HCT116 (cell line): ENCODE data around the gene OR2D3. TPM values are rescaled to one million over a fixed set of nuclear protein-coding genes. Genes with fewer than 3 reads are reported as not detected.

Experiments
- ATAC-seq: fragments of 200-7000 bp; cut with Tn5 transposase; 2 replicates; pipeline ENCODE4 v1.9.1; 2020; ENCODE audit warnings: mild to moderate bottlenecking, moderate library complexity
- BruUV-seq: library from RNA; stranded (reverse); fragments of 400-500 nt; replicated peaks from 2 replicates; lab custom pipeline; 2021; lab: Mats Ljungman, UMichigan
- CTCF ChIA-PET: fragments of 300-600 bp; sonication (Branson Sonifier 250); formaldehyde crosslinking; loops from one replicate; lab custom pipeline; 2021; ENCODE audit warnings: antibody characterized with exemption; lab: Charles Lee
- POLR2A ChIA-PET: fragments of 300-600, 350-600 bp; sonication (Branson Sonifier 250); formaldehyde crosslinking; loops from one replicate; lab custom pipeline; 2021; ENCODE audit warnings: antibody characterized with exemption; lab: Charles Lee
- RAD21 ChIA-PET, 2 experiments: fragments of 300-600 bp; sonication (Branson Sonifier 250); formaldehyde crosslinking; loops; one replicate each; lab custom pipeline; 2023; ENCODE audit warnings: low total read pairs in 2 of 2; ENCODE audit not compliant: uncharacterized antibody in 2 of 2, unreplicated experiment in 2 of 2, low non-redundant PET in 1 of 2; lab: Charles Lee
- DNase-seq: peaks from one replicate; pipeline ENCODE4 v3.0.0-alpha.2; 2010; ENCODE audit warnings: low read depth, low spot score
- H2AFZ ChIP-seq: fragments of 200-600 bp; shearing (Covaris generic), sonication (generic); 2 replicates; pipeline ENCODE4 v1.6.1; 2017; ENCODE audit warnings: low read depth, mixed run types, mixed read lengths, antibody characterized with exemption, low read length; ENCODE audit not compliant: poor library complexity, severe bottlenecking
- H3K27ac ChIP-seq: 2 replicates; pipeline ENCODE4 v1.5.1; 2012; ENCODE audit warnings: low read depth, low read length
- H3K27me3 ChIP-seq: fragments of 200-600 bp; sonication (generic); 2 replicates; pipeline ENCODE4 v1.6.1; 2016; ENCODE audit warnings: mixed run types, low read length, mixed read lengths; ENCODE audit not compliant: insufficient read depth
- H3K36me3 ChIP-seq, 2 experiments: fragments of 200-500 bp in 1 of 2; fragments of 200-600 bp in 1 of 2; sonication (Bioruptor generic) in 1 of 2; sonication (generic) in 1 of 2; 2 replicates each; pipeline versions ENCODE4 v1.5.1 to v1.6.1; 2014 to 2016; ENCODE audit warnings: low read length in 2 of 2, inconsistent platforms in 1 of 2, mixed read lengths in 1 of 2, mixed run types in 1 of 2; ENCODE audit not compliant: insufficient read depth in 2 of 2, control insufficient read depth in 1 of 2
- H3K4me1 ChIP-seq, 2 experiments: fragments of 200-600 bp in 1 of 2; sonication (generic) in 1 of 2; 2 replicates each; pipeline versions ENCODE4 v1.5.1 to v1.6.1; 2012 to 2017; ENCODE audit warnings: low read length in 2 of 2, inconsistent platforms in 1 of 2, mild to moderate bottlenecking in 1 of 2, mixed read lengths in 1 of 2, mixed run types in 1 of 2, moderate library complexity in 1 of 2; ENCODE audit not compliant: insufficient read depth in 2 of 2, control insufficient read depth in 1 of 2
- H3K4me2 ChIP-seq: fragments of 200-600 bp; sonication (generic); 2 replicates; pipeline ENCODE4 v1.6.1; 2017; ENCODE audit warnings: mixed run types, low read length, mixed read lengths
- H3K4me3 ChIP-seq, 2 experiments: fragments of 200-600 bp in 1 of 2; sonication (generic) in 1 of 2; replicated peaks in 1 of 2; 2 replicates each; pipeline ENCODE4 v1.5.1; 2011 to 2016; ENCODE audit warnings: low read length in 2 of 2, control low read depth in 1 of 2, low read depth in 1 of 2, mild to moderate bottlenecking in 1 of 2, mixed read lengths in 1 of 2, mixed run types in 1 of 2
- H3K79me2 ChIP-seq: fragments of 200-600 bp; sonication (generic); 2 replicates; pipeline ENCODE4 v1.6.1; 2017; ENCODE audit warnings: mild to moderate bottlenecking, mixed run types, low read length, moderate library complexity, mixed read lengths; ENCODE audit not compliant: insufficient read depth
- H3K9ac ChIP-seq: fragments of 200-600 bp; sonication (generic); 2 replicates; pipeline ENCODE4 v1.6.1; 2016; ENCODE audit warnings: low read length, mixed read lengths
- H3K9me2 ChIP-seq: fragments of 200-600 bp; sonication (generic), shearing (Covaris generic); 2 replicates; pipeline ENCODE4 v1.6.1; 2017; ENCODE audit warnings: mixed run types, mild to moderate bottlenecking, moderate library complexity; ENCODE audit not compliant: insufficient read depth
- H3K9me3 ChIP-seq, 2 experiments: fragments of 200-500 bp in 1 of 2; fragments of 200-600 bp in 1 of 2; sonication (Bioruptor generic) in 1 of 2; sonication (generic) in 1 of 2; 2 replicates each; pipeline ENCODE4 v1.6.1; 2014 to 2017; ENCODE audit warnings: low read length in 2 of 2, mixed read lengths in 2 of 2, inconsistent platforms in 1 of 2, low read depth in 1 of 2, mild to moderate bottlenecking in 1 of 2, mixed run types in 1 of 2, moderate library complexity in 1 of 2; ENCODE audit not compliant: control insufficient read depth in 1 of 2, insufficient read depth in 1 of 2
- H4K20me1 ChIP-seq: fragments of 200-600 bp; sonication (generic), shearing (Covaris generic); 2 replicates; pipeline ENCODE4 v1.6.1; 2017; ENCODE audit warnings: mixed run types, mild to moderate bottlenecking, moderate library complexity; ENCODE audit not compliant: insufficient read depth
- CBX3 ChIP-seq: IDR thresholded peaks from 2 replicates; pipeline ENCODE4 v1.6.1; 2012; ENCODE audit warnings: low read depth
- CTCF ChIP-seq, 3 experiments: fragments of 200-600 bp in 1 of 3; sonication (generic) in 1 of 3; IDR thresholded peaks in 2 of 3; conservative IDR thresholded peaks in 1 of 3; 2 replicates each; pipeline ENCODE4 v1.5.1; 2012 to 2017; ENCODE audit warnings: low read depth in 2 of 3, low read length in 2 of 3, antibody characterized with exemption in 1 of 3, borderline replicate concordance in 1 of 3, control low read depth in 1 of 3, mild to moderate bottlenecking in 1 of 3, mixed read lengths in 1 of 3, mixed run types in 1 of 3, moderate library complexity in 1 of 3; ENCODE audit not compliant: insufficient read depth in 1 of 3
- EGR1 ChIP-seq: IDR thresholded peaks from 2 replicates; pipeline ENCODE4 v1.6.1; 2012; ENCODE audit warnings: low read depth
- ELF1 ChIP-seq: IDR thresholded peaks from 2 replicates; pipeline ENCODE4 v1.6.1; 2012; ENCODE audit warnings: low read depth, borderline replicate concordance
- EZH2 ChIP-seq: fragments of 200-600 bp; sonication (generic); IDR thresholded peaks from 2 replicates; pipeline ENCODE4 v1.6.1; 2017; ENCODE audit warnings: antibody characterized with exemption, mixed run types
- FOSL1 ChIP-seq: IDR thresholded peaks from 2 replicates; pipeline ENCODE4 v1.6.1; 2012; ENCODE audit warnings: low read depth
- JUND ChIP-seq: IDR thresholded peaks from 2 replicates; pipeline ENCODE4 v1.6.1; 2012
- MAX ChIP-seq: IDR thresholded peaks from 2 replicates; pipeline ENCODE4 v1.6.1; 2012
- POLR2A ChIP-seq: IDR thresholded peaks from 2 replicates; pipeline ENCODE4 v1.7.0; 2011; ENCODE audit warnings: borderline replicate concordance; ENCODE audit not compliant: insufficient read depth, insufficient read length; ENCODE audit errors: extremely low read depth
- POLR2AphosphoS5 ChIP-seq: IDR thresholded peaks from 2 replicates; pipeline ENCODE4 v1.6.1; 2011; ENCODE audit warnings: mild to moderate bottlenecking, low read depth, low read length, moderate library complexity
- RAD21 ChIP-seq: IDR thresholded peaks from 2 replicates; pipeline ENCODE4 v1.6.1; 2012; ENCODE audit warnings: low read depth, mild to moderate bottlenecking
- SIN3A ChIP-seq: IDR thresholded peaks from 2 replicates; pipeline ENCODE4 v1.6.1; 2012; ENCODE audit warnings: low read depth
- SP1 ChIP-seq: IDR thresholded peaks from 2 replicates; pipeline ENCODE4 v1.6.1; 2012; ENCODE audit warnings: low read depth
- SRF ChIP-seq: IDR thresholded peaks from 2 replicates; pipeline ENCODE4 v1.6.1; 2012; ENCODE audit warnings: low read depth
- TCF7L2 ChIP-seq: IDR thresholded peaks from 2 replicates; pipeline ENCODE4 v1.7.0; 2011; ENCODE audit warnings: borderline replicate concordance, inconsistent platforms; ENCODE audit not compliant: insufficient read depth, insufficient read length; ENCODE audit errors: extremely low read depth
- YY1 ChIP-seq: IDR thresholded peaks from 2 replicates; pipeline ENCODE4 v1.6.1; 2011; ENCODE audit warnings: low read length, low read depth, moderate library complexity, mild to moderate bottlenecking; ENCODE audit not compliant: insufficient replicate concordance; ENCODE audit errors: extremely low read depth
- ZBTB33 ChIP-seq: IDR thresholded peaks from 2 replicates; pipeline ENCODE4 v1.6.1; 2011; ENCODE audit warnings: mild to moderate bottlenecking, low read length, moderate library complexity; ENCODE audit not compliant: insufficient replicate concordance; ENCODE audit errors: extremely low read depth
- intact Hi-C: fragments of 100-400 bp; cut with micrococcal nuclease; formaldehyde crosslinking; loops from 2 replicates; pipeline ENCODE4 v1.10.0; 2022
- total RNA-seq: library from RNA; stranded (reverse); gene quantifications from one replicate; pipeline ENCODE4 v1.2.1, GENCODE V29; 2021; ENCODE audit not compliant: unreplicated experiment
- TF ChIP-seq, protein P1 (sequence below): IDR thresholded peaks from 2 replicates; pipeline ENCODE4 v1.6.1; 2012

Gene OR2D3
- total RNA-seq, 1 experiment from 2014 or later, result not detected

- ChIA-PET RAD21 (no interaction called here), CTCF (no interaction called here), POLR2A (no interaction called here)
- Histone ChIP-seq H3K4me3 (no peak overlapping the region), H3K9me3 (no peaks in the 10 kb centered on the region), H3K36me3 (peaks cover 0 to 2% of the 10 kb centered on the region in 2 experiments; a peak in 1 of 4 replicates), H3K9me2 (no peaks in the 10 kb centered on the region), H3K4me1 (peaks cover 11 to 15% of the 10 kb centered on the region in 2 experiments), H3K27me3 (no peaks in the 10 kb centered on the region), H3K9ac (no peak overlapping the region), H3K27ac (no peak overlapping the region), H3K4me2 (no peak overlapping the region), H4K20me1 (no peaks in the 10 kb centered on the region), H2AFZ (no peak overlapping the region), H3K79me2 (peaks cover 48% of the 10 kb centered on the region)
- ATAC-seq, result no peak
- DNase-seq, result no peak
- TF ChIP-seq TCF7L2 (no peak), EGR1 (no peak)
- BruUV-seq, result no TSS peak
- intact Hi-C loops, result no loop called here
These were observed 8.1 kb downstream of the OR2D3 start for GRCh38 chr11:6928916-6929315.

- Histone ChIP-seq H3K9ac (no peak overlapping the region), H3K9me2 (no peaks in the 10 kb centered on the region), H3K27ac (no peak overlapping the region), H4K20me1 (no peaks in the 10 kb centered on the region), H3K79me2 (peaks cover 48% of the 10 kb centered on the region), H3K4me1 (peaks cover 7 to 8% of the 10 kb centered on the region in 2 experiments; a peak in 3 of 4 replicates), H2AFZ (no peak overlapping the region), H3K4me3 (no peak overlapping the region), H3K4me2 (no peak overlapping the region), H3K9me3 (no peaks in the 10 kb centered on the region), H3K36me3 (peaks cover 0 to 2% of the 10 kb centered on the region in 2 experiments; a peak in 2 of 4 replicates), H3K27me3 (no peaks in the 10 kb centered on the region)
- POLR2A ChIA-PET, result no interaction called here
- intact Hi-C loops, result no loop called here
- CTCF ChIA-PET, result no interaction called here
- no peak for ATAC-seq
- no peak for DNase-seq
- RAD21 ChIA-PET, result no interaction called here
- BruUV-seq, result no TSS peak
- TF ChIP-seq, protein P1, sequence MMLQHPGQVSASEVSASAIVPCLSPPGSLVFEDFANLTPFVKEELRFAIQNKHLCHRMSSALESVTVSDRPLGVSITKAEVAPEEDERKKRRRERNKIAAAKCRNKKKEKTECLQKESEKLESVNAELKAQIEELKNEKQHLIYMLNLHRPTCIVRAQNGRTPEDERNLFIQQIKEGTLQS, result no peak
- no peak for TF ChIP-seq CTCF (IDR thresholded peaks at IDR 0.05 in 2 of 3, conservative IDR thresholded peaks at IDR 0.05 in 1 of 3; ENCODE audit: borderline replicate concordance in 1 of 3, insufficient read depth in 1 of 3, low read depth in 2 of 3, low read length in 2 of 3)
- TF ChIP-seq JUND, result no peak
- no peak for TF ChIP-seq ZBTB33
- TF ChIP-seq FOSL1, result no peak
- TF ChIP-seq SIN3A, result no peak
- no peak for TF ChIP-seq ELF1
- TF ChIP-seq CBX3, result no peak
- TF ChIP-seq POLR2A, result no peak
- no peak for TF ChIP-seq SRF
- no peak for TF ChIP-seq YY1
- no peak for TF ChIP-seq RAD21
- TF ChIP-seq SP1, result no peak
- TF ChIP-seq MAX, result no peak
- no peak for TF ChIP-seq EZH2
- no peak for TF ChIP-seq POLR2AphosphoS5
These were observed 10.4 kb downstream of the OR2D3 start for GRCh38 chr11:6931146-6931713.
